Sciatic nerve (tissue), 2 donors: Measurements from ENCODE around the gene NPR3. TPM values are rescaled to one million over a fixed set of nuclear protein-coding genes. Genes with fewer than 3 reads are reported as not detected.

Experiments
- ATAC-seq: fragments of 200-7000 bp; cut with Tn5 transposase; one replicate; pipeline ENCODE4 v1.9.1; 2020; ENCODE audit warnings: mild to moderate bottlenecking, moderate library complexity
- DNase-seq: peaks from one replicate; pipeline ENCODE4 v3.0.0-alpha.2; 2020; ENCODE audit warnings: low spot score
- intact Hi-C: fragments of 100-400 bp; cut with DNase I; formaldehyde crosslinking; loops from one replicate; pipeline ENCODE4 v1.14.2; 2022
- total RNA-seq: library from RNA; stranded (reverse); fragmentation: NEBNext Ultra II Directional; extraction: Animal tissue kit (Norgen Biotek cat#: 25700); gene quantifications from one replicate; pipeline ENCODE4 v1.2.1, GENCODE V29; 2021
- donor health status: DM: no; HTN: no; CAD: no.
- donor health status: DM: no; HTN: no; CAD: no.

NPR3 gene
- total RNA-seq, 1 donor from 2014 or later, result 16.0 TPM

GRCh38 chr5:32709750-32710549 lies 1.2 kb upstream of the NPR3 start:
- intact Hi-C loops, result no loop called here
- peak; percentile 84 for DNase-seq
- ATAC-seq, result peak; percentile 73

DNA sequence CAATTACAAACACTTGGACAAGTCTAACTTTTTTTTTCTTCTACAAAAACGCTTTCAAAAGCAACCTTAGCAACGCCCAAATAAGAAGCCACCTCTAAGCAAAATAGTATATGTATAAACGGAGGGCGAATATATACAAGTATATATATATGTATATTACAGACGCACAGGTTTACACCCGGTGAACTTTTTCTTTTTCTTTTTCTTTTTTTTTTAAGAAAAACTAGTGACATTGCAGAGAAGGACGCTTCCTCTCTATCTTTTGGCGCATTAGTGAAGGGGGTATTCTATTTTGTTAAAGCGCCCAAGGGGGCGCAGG lies 200 bp downstream of the NPR3 start:
- ATAC-seq (no peak), DNase-seq (no peak)
- intact Hi-C loops, result no loop called here

- ATAC-seq (peak; percentile 32), DNase-seq (no peak)
- intact Hi-C loops, result no loop called here
These were observed 760 bp downstream of the NPR3 start for GRCh38 chr5:32711681-32712480.

- DNase-seq, result no peak
- intact Hi-C loops, result no loop called here
- ATAC-seq, result peak; percentile 2
These were observed 1.6 kb downstream of the NPR3 start for GRCh38 chr5:32712481-32713360.

DNA sequence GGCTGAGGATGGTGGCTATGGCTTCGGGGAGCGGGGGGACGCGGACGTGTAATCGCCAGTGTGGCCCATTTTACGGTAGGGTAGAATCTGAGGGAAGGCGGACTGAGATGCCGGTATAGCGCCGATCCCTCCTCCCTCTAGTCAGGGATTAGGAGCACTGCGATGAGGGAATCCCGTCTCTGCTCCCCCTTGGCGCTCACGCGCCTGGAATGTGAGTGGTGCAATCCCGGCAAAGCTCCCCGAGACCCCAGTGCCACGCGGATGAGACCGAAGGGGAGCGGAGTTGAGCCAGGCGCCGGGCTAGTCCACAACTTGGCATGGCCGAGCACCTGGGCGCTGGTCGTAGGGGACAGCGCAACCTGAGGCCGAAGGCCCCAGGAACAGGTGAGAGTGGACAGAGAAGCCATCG lies 2.2 kb downstream of the NPR3 start:
- intact Hi-C loops, result no loop called here
- DNase-seq, result no peak
- no peak for ATAC-seq

- peak; percentile 53 for ATAC-seq
- intact Hi-C loops, result no loop called here
- DNase-seq, result no peak
These were observed 2.8 kb downstream of the NPR3 start for GRCh38 chr5:32713770-32714381.

- ATAC-seq, result no peak
- no peak for DNase-seq
- intact Hi-C loops, result no loop called here
These were observed 3.7 kb downstream of the NPR3 start for GRCh38 chr5:32714836-32715235.

GRCh38 chr5:32720300-32720699 lies 9.2 kb downstream of the NPR3 start:
- DNase-seq, result no peak
- ATAC-seq, result no peak
- intact Hi-C loops, result loop anchor here (10.0 kb wide), 1 partner anchor 1925 kb away; no protein-coding TSS in a partner anchor

DNA sequence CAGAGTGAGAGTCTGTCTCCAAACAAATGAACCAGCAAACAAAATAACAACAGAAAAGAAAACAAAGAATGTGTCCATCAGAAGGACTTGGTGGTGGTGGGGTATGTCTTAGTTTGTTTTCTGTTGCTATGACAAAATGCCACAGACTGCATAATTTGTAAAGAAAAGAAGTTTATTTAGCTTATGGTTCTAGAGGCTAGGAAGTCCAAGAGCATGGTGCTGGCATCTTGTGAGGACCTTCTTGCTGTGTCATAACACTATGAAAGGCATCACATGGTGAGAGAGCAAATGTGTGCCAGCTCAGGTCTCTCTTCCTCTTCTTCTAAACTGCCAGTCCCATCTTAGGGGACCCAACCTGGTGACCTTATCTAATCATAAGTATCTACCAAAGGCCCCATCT lies 10.5 kb downstream of the NPR3 start:
- DNase-seq (no peak), ATAC-seq (no peak)
- intact Hi-C loops, result loop anchor here (10.0 kb wide), 1 partner anchor 1923 kb away; no protein-coding TSS in a partner anchor

DNA sequence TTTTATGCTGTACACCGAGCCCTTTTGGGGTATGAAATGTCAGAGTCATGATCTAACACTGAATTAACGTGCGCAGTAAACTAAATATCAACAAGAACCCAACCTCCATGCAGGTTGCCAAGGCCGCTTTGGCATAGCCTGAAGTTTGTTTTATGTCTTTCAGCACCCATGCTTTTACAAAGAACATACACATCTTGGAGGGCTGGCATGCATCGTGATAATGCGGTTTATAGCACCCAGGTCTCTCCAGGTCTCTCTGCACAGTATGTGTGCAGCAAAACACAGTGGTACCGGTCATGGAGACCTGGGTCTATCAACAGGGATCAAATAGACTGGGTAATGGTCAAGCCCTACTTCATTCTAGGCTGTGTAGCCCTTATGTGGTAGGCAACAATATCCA lies 11.8 kb downstream of the NPR3 start:
- DNase-seq, result no peak
- no peak for ATAC-seq
- intact Hi-C loops, result loop anchor here (10.0 kb wide), 1 partner anchor 1922 kb away; no protein-coding TSS in a partner anchor

- no peak for ATAC-seq
- DNase-seq, result no peak
- intact Hi-C loops, result loop anchor here (10.0 kb wide), 1 partner anchor 1920 kb away; no protein-coding TSS in a partner anchor
These were observed 13.4 kb downstream of the NPR3 start for GRCh38 chr5:32724526-32724925.

DNA sequence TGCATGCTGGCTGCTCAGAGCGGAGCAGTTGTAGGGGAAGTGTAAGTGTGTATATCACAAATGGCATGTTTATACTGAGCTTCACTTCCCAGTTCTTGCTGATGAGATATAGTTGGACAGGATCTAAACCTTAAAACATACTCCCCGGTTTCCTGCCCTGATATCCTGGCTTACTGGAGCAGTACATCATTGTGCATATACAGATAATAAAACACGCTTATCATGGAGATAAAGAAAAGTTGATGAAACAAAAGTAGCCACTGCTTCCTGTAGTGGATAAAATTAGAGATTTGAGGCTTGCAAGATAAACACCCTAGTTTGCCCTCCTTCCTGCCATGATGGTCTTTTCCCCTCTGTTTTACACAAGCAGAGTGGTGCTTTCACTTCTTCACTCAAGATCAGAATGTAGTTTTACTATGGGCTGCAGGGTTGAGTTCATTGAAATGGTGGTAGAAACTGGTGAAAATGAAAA lies 15.0 kb downstream of the NPR3 start:
- intact Hi-C loops, result loop anchor here (10.0 kb wide), 1 partner anchor 1919 kb away; no protein-coding TSS in a partner anchor
- DNase-seq (no peak), ATAC-seq (no peak)

DNA sequence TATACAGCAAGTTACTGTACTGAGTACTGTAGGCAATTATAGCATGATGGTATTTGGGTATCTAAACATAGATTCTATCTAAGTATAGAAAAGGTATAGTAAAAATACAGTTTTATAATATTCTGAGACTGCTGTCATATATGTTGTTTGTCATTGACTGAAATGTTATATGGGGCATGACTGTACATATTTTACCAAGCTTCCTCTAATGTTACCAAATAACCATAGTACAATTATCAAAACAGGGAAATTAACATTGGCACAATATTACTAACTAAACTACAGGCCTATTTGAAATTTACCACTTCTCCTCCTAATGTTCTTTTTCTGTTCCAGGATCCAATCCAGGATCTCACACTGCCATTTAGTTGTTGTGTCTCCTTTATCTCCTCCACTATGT lies 18.5 kb downstream of the NPR3 start:
- intact Hi-C loops, result loop anchor here (10.0 kb wide), 1 partner anchor 1915 kb away; no protein-coding TSS in a partner anchor
- DNase-seq (no peak), ATAC-seq (no peak)

GRCh38 chr5:32733590-32734340 lies 22.6 kb downstream of the NPR3 start:
- ATAC-seq (no peak), DNase-seq (no peak)
- intact Hi-C loops, result no loop called here

DNA sequence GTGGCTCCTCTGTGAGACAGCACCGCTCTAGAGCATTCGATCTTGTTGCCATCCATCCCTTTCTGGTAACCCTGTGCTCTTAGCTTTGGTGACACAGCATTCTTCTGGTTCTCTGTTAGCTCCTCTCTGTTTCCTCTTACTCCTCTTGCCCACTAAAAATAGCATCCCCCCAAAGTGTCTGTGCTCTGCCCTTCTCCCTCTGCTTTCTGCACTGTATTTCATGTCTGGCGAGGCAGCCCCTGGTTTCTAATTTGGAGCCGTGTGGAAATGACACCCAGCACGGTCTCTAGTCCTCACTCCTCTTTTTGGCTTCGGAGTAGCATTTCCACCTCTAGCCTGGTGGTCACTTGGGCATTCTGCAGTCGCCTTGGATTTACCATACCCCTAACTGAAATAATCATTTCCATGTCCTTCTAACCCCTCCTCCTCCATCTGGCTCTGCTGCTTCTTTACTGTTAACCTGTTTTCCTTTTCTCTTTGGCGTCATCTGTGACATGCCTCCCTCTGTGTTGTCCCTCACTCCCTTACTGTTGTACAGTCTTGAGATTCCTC lies 23.8 kb downstream of the NPR3 start:
- DNase-seq (no peak), ATAC-seq (no peak)
- intact Hi-C loops, result no loop called here

DNA sequence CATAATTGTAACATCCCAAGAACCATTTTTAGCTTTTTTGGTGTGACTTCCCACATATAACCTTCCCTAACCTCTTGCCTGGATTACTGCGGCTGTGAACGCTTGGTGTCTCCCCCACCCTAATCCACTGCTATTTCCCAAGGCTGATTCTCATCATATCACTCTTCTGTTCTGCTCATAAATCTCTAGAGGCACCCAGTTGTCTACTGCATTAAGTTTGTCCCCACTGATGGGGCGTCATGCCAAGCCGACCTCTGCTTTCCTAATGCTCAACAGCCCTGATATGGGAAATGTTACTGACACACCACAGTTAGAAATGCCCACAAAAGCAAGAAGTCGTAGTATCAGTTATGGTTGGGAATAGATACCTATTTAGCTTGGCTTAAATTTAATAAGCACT lies 24.4 kb downstream of the NPR3 start:
- intact Hi-C loops, result no loop called here
- ATAC-seq, result no peak
- DNase-seq, result no peak

DNA sequence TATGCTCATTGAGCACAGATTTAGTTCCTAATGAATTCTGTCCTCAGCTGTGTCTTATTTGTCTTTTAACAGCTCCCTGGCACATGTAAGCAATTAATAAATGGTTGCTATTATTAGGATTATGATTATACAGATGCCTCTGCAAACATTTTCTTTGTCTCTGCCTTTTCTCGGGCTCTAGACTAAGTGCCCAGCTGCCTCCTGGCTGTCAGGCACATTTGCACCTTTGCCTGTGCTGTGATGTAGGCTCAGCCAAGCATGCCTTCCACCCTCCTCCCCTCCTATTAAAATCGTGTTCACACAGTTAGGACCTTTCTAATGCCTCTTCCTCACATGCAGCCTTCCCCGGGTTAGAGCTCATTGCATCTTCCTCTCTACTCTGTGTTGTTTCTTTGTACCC lies 25.7 kb downstream of the NPR3 start:
- ATAC-seq (no peak), DNase-seq (no peak)
- intact Hi-C loops, result no loop called here

DNA sequence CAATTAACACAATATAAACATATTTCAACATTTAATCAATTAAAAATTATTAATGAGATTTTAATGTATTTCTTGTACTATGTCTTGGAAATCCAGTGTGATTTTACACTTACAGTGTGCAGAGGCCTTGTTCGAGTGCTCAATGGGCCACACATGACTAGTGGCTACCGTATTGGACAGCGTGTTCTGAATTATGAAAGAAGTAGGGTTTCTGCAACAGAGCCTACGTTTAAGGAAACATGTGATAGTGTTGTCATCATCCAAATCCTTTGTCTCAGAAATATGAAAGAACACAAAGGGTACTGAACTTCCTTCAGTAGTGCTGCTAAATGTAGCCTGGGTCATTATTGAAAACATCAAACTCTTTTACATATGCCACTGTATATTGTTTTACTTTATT lies 29.5 kb downstream of the NPR3 start:
- DNase-seq (no peak), ATAC-seq (no peak)
- intact Hi-C loops, result no loop called here
